Mucosa of gallbladder (tissue), 1 donor: ENCODE results near the gene SHISA7. TPM values are rescaled to one million over a fixed set of nuclear protein-coding genes. Genes with fewer than 3 reads are reported as not detected.

Experiments
- DNase-seq: peaks from one replicate; pipeline ENCODE4 v3.0.0-alpha.2; 2020; ENCODE audit warnings: low spot score
- total RNA-seq: library from RNA; stranded (reverse); gene quantifications from one replicate; pipeline ENCODE4 v1.2.1, GENCODE V29; 2021
- donor health status: DM: no; HTN: no; CAD: no.

SHISA7 gene
- total RNA-seq, 1 donor from 2014 or later: not detected

GRCh38 chr19:55482156-55482961 lies 39.3 kb upstream of the SHISA7 start:
- no peak for DNase-seq

- no peak for DNase-seq
These were observed 38.7 kb upstream of the SHISA7 start for GRCh38 chr19:55481794-55482155.

- DNase-seq: no peak
These were observed 38.2 kb upstream of the SHISA7 start for GRCh38 chr19:55481148-55481793.

- no peak for DNase-seq
These were observed 36.5 kb upstream of the SHISA7 start for GRCh38 chr19:55479451-55480230.

GRCh38 chr19:55479045-55479444 lies 35.9 kb upstream of the SHISA7 start:
- DNase-seq: no peak

- DNase-seq: no peak
These were observed 35.3 kb upstream of the SHISA7 start for GRCh38 chr19:55478364-55478763.

- DNase-seq: no peak
These were observed 34.8 kb upstream of the SHISA7 start for GRCh38 chr19:55477905-55478304.

DNA sequence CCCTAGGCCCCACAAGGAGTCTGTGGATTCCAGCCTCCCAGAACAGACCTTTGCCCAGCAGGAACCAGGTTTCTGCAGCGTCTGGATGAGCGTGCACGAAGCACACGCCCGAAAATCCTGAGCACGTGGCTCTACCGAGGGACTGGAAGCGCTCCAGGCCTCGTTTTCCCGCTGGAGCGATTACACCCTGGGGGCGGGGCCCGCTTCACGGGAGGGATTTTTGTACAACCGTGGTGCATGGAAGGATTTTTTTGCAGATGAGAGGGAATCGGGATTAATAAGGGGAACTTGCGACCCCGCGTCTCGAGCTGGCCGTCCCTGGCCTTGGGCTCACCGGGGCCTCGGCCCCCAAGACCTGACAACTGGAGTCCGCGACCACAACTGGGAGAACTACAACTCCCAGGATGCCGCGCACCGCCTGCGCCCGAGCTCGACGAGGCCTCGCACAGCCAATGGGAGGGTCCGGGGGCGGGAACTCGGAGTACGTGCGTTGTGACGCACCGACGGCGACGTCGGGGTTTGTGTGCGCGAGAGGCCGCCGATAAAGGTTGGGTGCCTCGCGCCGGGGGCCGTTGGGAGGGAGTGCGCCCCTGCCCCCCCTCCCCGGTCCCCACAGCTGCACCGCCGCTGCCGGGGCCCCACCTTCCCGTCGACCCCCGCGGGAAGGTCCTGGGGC lies 33.1 kb upstream of the SHISA7 start, which contains the start of gene ZNF628:
ZNF628 (plus strand) TSS at position 518 of the 676 bp plus-strand sequence. CDS start 3,294 bp downstream, outside the sequence.
- DNase-seq: peak; percentile 99

DNA sequence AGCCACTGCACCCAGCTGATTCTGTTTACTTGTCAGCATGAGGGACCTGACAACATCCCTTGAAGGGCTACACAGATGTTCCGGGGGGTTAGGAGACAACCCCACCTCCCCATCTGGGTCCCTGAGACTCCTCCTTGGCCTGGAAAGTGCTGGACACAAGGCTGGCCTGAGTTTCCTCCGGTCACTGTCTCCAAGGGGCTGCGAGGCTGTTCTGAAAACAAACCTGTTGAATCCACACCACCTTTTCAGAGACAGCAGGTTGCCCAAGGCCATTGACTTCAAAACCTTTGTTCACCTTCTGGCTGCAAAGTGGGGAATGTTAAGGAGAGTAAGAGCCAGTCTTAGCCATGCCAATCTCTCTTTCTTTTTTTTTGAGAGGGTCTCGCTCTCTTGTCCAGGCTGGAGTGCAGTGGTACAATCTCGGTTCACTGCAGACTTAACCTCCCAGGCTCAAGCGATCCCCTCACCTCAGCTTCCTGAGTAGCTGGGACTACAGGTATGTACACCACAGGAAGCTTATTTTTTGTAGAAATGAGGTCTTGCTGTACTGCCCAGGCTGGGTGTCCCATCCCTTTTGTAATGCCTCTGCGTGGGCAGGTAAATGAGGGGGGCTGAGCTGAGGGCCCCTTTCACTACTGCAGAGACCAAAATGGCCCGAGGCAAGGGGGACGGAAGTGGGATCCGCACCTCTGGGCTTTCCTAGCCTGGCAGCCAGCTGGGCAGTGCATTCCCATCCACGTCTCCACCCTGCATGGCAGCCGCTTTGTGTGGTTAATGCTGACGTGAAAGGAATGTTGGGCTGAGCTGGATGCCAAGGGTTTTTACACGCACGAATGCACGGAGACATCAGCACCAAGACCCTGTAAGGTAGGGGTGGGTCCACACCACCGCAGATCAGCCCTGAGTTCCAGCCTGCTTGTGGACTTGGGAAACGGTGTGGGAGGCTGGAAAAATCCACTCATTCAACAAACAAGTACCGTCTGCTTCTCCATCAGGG lies 31.5 kb upstream of the SHISA7 start:
- DNase-seq: no peak

DNA sequence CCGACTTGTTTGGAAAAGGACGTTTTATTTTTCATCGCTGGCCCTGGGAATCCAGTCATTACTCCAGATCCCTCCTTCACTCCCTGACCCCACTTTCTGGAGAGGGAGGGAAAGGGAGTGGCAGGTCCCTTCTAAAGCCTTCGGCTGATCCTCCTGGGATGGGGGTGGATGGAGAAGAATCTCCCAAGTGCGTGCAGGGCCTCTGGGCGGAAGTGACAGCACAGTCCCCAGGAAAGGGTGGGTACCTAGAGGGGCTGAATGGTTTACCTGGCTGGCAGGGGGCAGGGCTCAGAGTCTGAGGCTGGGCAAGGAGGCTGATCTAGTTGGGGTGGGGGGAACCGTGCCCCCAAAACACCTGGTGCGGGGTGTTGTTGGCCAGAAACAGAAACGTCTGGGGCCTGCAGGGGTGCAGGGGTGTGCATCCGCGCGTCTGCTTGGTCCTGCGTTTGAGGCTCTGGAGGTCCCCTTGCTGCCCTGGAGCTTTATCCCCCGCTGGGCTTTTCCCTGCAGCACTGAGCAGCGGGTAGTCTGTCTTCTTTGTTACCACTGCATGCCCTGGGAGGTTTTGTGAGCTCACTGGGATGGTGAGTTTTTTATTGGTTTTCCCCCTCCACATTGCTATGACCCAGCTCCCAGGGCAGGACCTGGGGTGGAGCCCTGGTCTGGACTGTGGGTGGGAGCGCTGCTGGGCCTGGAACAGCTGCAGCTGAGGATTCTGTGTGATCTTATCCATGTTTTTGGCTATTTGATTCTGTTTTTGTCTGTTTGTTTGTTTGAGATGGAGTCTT lies 30.3 kb upstream of the SHISA7 start:
- no peak for DNase-seq

DNA sequence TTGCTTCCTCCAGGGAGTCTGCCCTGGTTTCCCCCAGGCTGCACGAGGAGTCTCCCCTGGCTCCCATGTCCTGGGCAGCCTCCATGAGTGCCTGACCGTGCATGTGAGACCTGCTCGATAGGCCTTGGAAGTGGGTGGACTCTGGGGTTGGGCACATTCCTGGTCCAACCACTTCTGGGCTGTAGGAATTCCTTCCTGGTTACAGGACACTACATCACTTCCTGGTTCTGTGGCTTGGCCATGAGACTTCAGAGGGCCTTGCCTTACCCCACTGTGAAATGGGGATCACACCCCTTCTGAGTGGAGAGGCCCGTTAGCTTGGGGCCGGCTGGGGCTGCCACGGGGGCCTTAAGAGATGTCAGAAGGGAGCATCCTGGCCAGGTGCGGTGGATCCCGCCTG lies 29.4 kb upstream of the SHISA7 start:
- no peak for DNase-seq

- DNase-seq: no peak
These were observed 28.2 kb upstream of the SHISA7 start for GRCh38 chr19:55471266-55471665.

DNA sequence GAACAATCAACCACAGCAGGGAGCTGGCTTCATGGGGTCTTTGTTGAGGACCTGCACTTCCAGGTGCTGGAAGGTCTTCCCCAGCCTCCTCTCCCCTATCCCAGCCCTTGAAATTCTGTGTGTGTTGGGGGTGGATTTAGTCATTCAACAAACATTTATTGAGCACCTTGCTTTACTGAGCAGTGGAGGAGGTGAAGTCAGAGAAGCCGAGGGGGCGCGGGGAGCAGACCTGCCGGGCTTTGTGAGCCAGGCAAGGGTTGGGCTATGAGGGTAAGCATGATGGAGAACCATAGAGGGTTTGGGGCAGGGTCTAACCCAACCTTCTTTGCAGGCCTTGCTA lies 24.9 kb upstream of the SHISA7 start:
- DNase-seq: no peak

DNA sequence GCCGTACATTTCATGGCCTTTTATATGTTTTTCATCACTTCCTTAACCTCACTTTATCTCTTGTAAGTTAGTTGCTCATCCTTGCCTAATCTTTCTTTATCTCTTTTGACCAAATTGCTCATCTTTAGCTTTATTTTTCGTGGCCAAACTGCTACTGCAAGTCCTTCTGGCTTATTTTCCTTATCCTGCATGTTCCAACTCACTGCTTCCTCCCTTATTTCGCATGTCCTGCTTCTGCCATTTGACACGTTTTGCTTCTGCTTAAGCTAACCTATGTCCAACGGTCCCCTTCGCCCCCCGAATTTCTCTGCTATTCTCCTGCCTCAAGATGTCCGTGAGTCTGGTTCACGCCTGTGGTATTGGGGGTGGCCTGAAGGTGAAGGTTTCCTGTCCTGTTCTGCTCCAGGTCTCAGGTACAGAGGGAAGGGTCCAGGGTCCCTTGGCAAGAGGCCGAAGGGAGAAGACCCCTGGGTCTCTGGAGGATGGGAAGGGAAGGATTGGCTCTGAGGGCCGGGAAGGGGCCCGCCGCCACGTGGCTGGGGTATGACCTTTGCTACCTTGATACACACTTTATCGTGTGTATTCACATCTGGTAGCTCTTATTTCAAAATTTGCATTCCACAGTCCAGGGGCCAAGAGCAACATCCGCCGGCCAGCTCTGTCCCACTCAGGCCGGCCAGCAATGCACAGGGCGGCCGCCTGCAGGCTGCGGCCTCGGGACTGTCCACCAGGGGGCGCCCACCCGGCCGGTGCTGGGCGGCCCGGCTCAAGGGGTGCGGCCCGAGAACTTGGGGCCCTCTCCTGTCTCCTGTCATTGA lies 24.3 kb upstream of the SHISA7 start:
- DNase-seq: peak; percentile 53

DNA sequence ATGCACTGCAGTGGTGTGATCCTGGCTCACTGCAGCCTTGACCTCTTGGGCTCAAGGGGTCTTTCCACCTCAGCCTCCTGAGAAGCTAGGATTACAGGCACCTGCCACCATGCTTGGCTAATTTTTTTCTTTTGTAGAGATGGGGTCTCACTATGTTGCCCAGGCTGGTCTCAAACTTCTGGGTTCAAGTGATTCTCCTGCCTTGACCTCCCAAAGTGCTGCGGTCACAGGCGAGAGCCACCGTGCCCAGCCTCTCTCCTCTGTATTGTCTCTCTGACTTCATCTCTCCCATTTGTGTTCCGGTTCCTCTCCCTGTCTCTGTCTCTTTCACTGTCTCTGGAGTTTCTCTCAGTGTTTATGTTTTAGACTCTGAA lies 23.1 kb upstream of the SHISA7 start:
- no peak for DNase-seq

GRCh38 chr19:55465460-55466240 lies 22.6 kb upstream of the SHISA7 start:
- no peak for DNase-seq

DNA sequence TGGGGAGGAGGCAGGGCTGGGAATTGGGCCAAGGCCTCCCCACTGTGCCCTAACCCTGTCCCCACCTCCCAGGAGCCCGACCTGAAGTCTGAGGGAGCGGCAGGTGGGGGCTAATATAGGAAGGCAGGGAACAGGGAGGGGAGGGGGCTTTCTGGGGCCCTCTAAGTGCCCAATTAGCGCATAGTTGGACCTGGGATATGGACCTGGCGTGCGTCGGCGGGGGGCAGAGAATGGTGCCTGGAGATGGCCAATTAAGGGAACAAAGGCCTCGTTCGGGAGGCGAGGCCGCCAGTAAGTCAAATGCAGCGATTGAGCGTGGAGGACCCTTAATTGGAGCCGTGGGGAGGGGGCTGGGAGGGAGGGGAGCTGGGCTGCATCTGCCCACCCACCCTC lies 21.6 kb upstream of the SHISA7 start, which contains the start of gene C19orf85:
C19orf85 (minus strand) TSS at position 90 of the 393 bp plus-strand sequence. CDS start 197 bp downstream, outside the sequence.
- no peak for DNase-seq

GRCh38 chr19:55464039-55464661 lies 21.1 kb upstream of the SHISA7 start:
- DNase-seq: no peak
